GM12878 (cell line): Measurements from ENCODE around the gene OR51M1. TPM values are rescaled to one million over a fixed set of nuclear protein-coding genes. Genes with fewer than 3 reads are reported as not detected.

Experiments used
- ATAC-seq: fragments of 200-7000 bp; cut with Tn5 transposase; 3 replicates; pipeline ENCODE4 v1.9.1; 2020; ENCODE audit warnings: mild to moderate bottlenecking, moderate library complexity
- BruUV-seq: library from RNA; stranded (reverse); fragments of 400-500 nt; replicated peaks from 2 replicates; lab custom pipeline; 2021; lab: Mats Ljungman, UMichigan
- CTCF ChIA-PET: fragments of 300-600 bp; sonication (Branson Sonifier 250); formaldehyde crosslinking; extraction: SDS; loops from one replicate; lab custom pipeline; 2021; ENCODE audit warnings: inconsistent platforms; lab: Yijun Ruan, JAX
- POLR2A ChIA-PET: fragments of 350-600 bp; formaldehyde crosslinking; extraction: SDS; loops from one replicate; lab custom pipeline; 2021; ENCODE audit warnings: inconsistent platforms; lab: Charles Lee
- RAD21 ChIA-PET: fragments of 300-600 bp; sonication (Branson Sonifier 250); formaldehyde crosslinking; loops from one replicate; lab custom pipeline; 2023; ENCODE audit warnings: antibody characterized with exemption; ENCODE audit not compliant: unreplicated experiment; lab: Charles Lee
- SMC1A ChIA-PET: fragments of 300-600 bp; sonication (Branson Sonifier 250); formaldehyde crosslinking; loops from one replicate; lab custom pipeline; 2023; ENCODE audit not compliant: unreplicated experiment, uncharacterized antibody; lab: Charles Lee
- DNase-seq: peaks from one replicate; pipeline ENCODE4 v3.0.0-alpha.2; 2011; ENCODE audit warnings: low read depth, low spot score
- FAIRE-seq: peaks from 3 replicates; lab custom pipeline; 2011; peaks lifted over from hg19 to GRCh38; lab: Jason Lieb, UNC
- H2AFZ ChIP-seq: 2 replicates; pipeline ENCODE4 v1.6.0; 2011; ENCODE audit warnings: low read depth, low read length, control low read depth; ENCODE audit not compliant: control insufficient read depth
- H3K27ac ChIP-seq: 2 replicates; pipeline ENCODE4 v1.5.1; 2011; ENCODE audit warnings: control low read depth; ENCODE audit not compliant: control insufficient read depth, insufficient read depth
- H3K27me3 ChIP-seq, 2 experiments: replicated peaks in 1 of 2; 2 replicates each; pipeline versions ENCODE4 v1.6.0 to v1.6.1; 2011; ENCODE audit warnings: low read length in 1 of 2; ENCODE audit not compliant: control insufficient read depth in 2 of 2, insufficient read depth in 2 of 2
- H3K36me3 ChIP-seq, 2 experiments: 2 replicates each; pipeline ENCODE4 v1.5.1; 2011; ENCODE audit warnings: low read length in 1 of 2; ENCODE audit not compliant: control insufficient read depth in 2 of 2, insufficient read depth in 2 of 2
- H3K4me1 ChIP-seq: 2 replicates; pipeline ENCODE4 v1.6.1; 2011; ENCODE audit warnings: mild to moderate bottlenecking, low read length, moderate library complexity, mixed read lengths; ENCODE audit not compliant: control insufficient read depth, insufficient read depth
- H3K4me2 ChIP-seq: 2 replicates; pipeline ENCODE4 v1.6.0; 2011; ENCODE audit warnings: control low read depth; ENCODE audit not compliant: control insufficient read depth, insufficient read depth
- H3K4me3 ChIP-seq: fragments of 200-600 bp; sonication (generic); 2 replicates; pipeline ENCODE4 v1.5.1; 2016
- H3K79me2 ChIP-seq: 2 replicates; pipeline ENCODE4 v1.6.0; 2011; ENCODE audit warnings: low read length; ENCODE audit not compliant: control insufficient read depth, insufficient read depth
- H3K9ac ChIP-seq: 2 replicates; pipeline ENCODE4 v1.8.0; 2011; ENCODE audit warnings: low read length, control low read depth, mixed read lengths; ENCODE audit not compliant: control insufficient read depth, insufficient read depth
- H3K9me3 ChIP-seq: replicated peaks from 3 replicates; pipeline ENCODE4 v1.5.1; 2011; ENCODE audit warnings: mild to moderate bottlenecking, low read length; ENCODE audit not compliant: control insufficient read depth, insufficient read depth
- H4K20me1 ChIP-seq: 2 replicates; pipeline ENCODE4 v1.6.0; 2011; ENCODE audit not compliant: control insufficient read depth, insufficient read depth
- BHLHE40 ChIP-seq, 2 experiments: fragments of 450-650 bp in 1 of 2; IDR thresholded peaks; 2 replicates each; pipeline ENCODE4 v1.6.1; 2011 to 2017; ENCODE audit warnings: low read depth in 2 of 2, borderline replicate concordance in 1 of 2, improper control_type of control experiment in 1 of 2, low read length in 1 of 2, mild to moderate bottlenecking in 1 of 2
- CBX3 ChIP-seq: fragments of 200-600 bp; sonication (generic); IDR thresholded peaks from 2 replicates; pipeline ENCODE4 v1.6.1; 2016; ENCODE audit warnings: low read depth, borderline replicate concordance
- E4F1 ChIP-seq: fragments of 450-650 bp; IDR thresholded peaks from 2 replicates; pipeline ENCODE4 v1.6.1; 2018; ENCODE audit warnings: borderline replicate concordance, mild to moderate bottlenecking; ENCODE audit not compliant: partially characterized antibody
- FOXK2 ChIP-seq: fragments of 450-650 bp; IDR thresholded peaks from 2 replicates; pipeline ENCODE4 v1.6.1; 2017; ENCODE audit warnings: mild to moderate bottlenecking, moderate library complexity
- GABPA ChIP-seq: IDR thresholded peaks from 2 replicates; pipeline ENCODE4 v1.6.1; 2014; ENCODE audit warnings: antibody characterized with exemption, low read depth, mild to moderate bottlenecking, inconsistent platforms
- JUND ChIP-seq: IDR thresholded peaks from 2 replicates; pipeline ENCODE4 v1.6.1; 2012; ENCODE audit warnings: low read depth, mild to moderate bottlenecking, low read length, improper control_type of control experiment, moderate library complexity
- KLF5 ChIP-seq: fragments of 450-650 bp; IDR thresholded peaks from 2 replicates; pipeline ENCODE4 v1.6.1; 2014; ENCODE audit warnings: mild to moderate bottlenecking; ENCODE audit not compliant: partially characterized antibody
- MEF2B ChIP-seq: fragments of 450-650 bp; IDR thresholded peaks from 2 replicates; pipeline ENCODE4 v1.6.1; 2018; ENCODE audit warnings: mild to moderate bottlenecking, moderate library complexity; ENCODE audit not compliant: partially characterized antibody, poor library complexity, severe bottlenecking
- NR2C2 ChIP-seq: IDR thresholded peaks from 2 replicates; pipeline ENCODE4 v1.6.1; 2011; ENCODE audit warnings: borderline replicate concordance, low read depth; ENCODE audit not compliant: control insufficient read depth, insufficient read length
- RELA ChIP-seq: fragments of 450-650 bp; IDR thresholded peaks from 2 replicates; pipeline ENCODE4 v1.8.0; 2014; ENCODE audit warnings: borderline replicate concordance; ENCODE audit not compliant: partially characterized antibody
- SREBF1 ChIP-seq: IDR thresholded peaks from 2 replicates; pipeline ENCODE4 v1.6.1; 2012; ENCODE audit warnings: mild to moderate bottlenecking, low read length
- ZZZ3 ChIP-seq: IDR thresholded peaks from 2 replicates; pipeline ENCODE4 v1.6.1; 2011; ENCODE audit warnings: low read depth; ENCODE audit not compliant: control insufficient read depth, insufficient read length
- WGBS: methylation state at CpG from one replicate; pipeline ENCODE4 v1.1.6; 2016; ENCODE audit warnings: low lambda C conversion rate; ENCODE audit not compliant: insufficient replicate concordance, insufficient coverage; ENCODE audit errors: missing lambda C conversion rate; 5-methylcytosine and 5-hydroxymethylcytosine counted together
- in situ Hi-C: fragments of 300-500 bp; cut with MboI; formaldehyde crosslinking; loops from 9 replicates; pipeline ENCODE4 v1.14.3; 2018; ENCODE audit warnings: mixed read lengths
- intact Hi-C: fragments of 100-400 bp; cut with micrococcal nuclease; formaldehyde crosslinking; loops from one replicate; pipeline ENCODE4 v1.14.2; 2022; ENCODE audit not compliant: unreplicated experiment
- polyA plus RNA-seq, 11 experiments: library from polyadenylated mRNA; depleted of rRNA in 4 of 11; unstranded in 6 of 11; stranded (reverse) in 5 of 11; fragments of >200 nt; fragmentation: Nextera tagmentation in 4 of 11; fragmentation: Illumina TruSeq in 1 of 11; extraction: Ambion mirVana in 4 of 11; extraction: Trizol in 1 of 11; gene quantifications; 1 replicate in 1 of 11; 2 replicates in 10 of 11; pipeline versions ENCODE4 v1.2.1 to v1.2.3, GENCODE V29; 2011 to 2016; ENCODE audit warnings: inconsistent platforms in 2 of 11, missing spikeins in 2 of 11, low read depth in 1 of 11
- total RNA-seq, 4 experiments: library from RNA; depleted of rRNA in 3 of 4; stranded (reverse); fragments of >200 nt in 3 of 4; fragmentation: Illumina TruSeq in 1 of 4; extraction: Trizol in 1 of 4; gene quantifications; 2 replicates each; pipeline versions ENCODE4 v1.2.1 to v1.2.3, GENCODE V29; 2013 to 2021
- TF ChIP-seq, protein P1 (sequence below): fragments of 450-650 bp; IDR thresholded peaks from 2 replicates; pipeline ENCODE4 v1.6.1; 2016; ENCODE audit warnings: mild to moderate bottlenecking
- TF ChIP-seq, protein P2 (sequence below): fragments of 450-650 bp; IDR thresholded peaks from 2 replicates; pipeline ENCODE4 v1.6.1; 2016; ENCODE audit warnings: mild to moderate bottlenecking

OR51M1 gene
- total and polyA plus RNA-seq, 10 of the 15 experiments (the other 5 are each of a cell fraction or from before 2014, with no cell fraction given), result 0.06 TPM; not detected in 9

GRCh38 chr11:5420993-5421392 lies 37.4 kb downstream of the OR51M1 start:
- Histone ChIP-seq H3K4me3 (no peak overlapping the region), H2AFZ (no peak overlapping the region), H3K9me3 (no peaks in the 10 kb centered on the region), H3K4me1 (no peaks in the 10 kb centered on the region), H3K27ac (no peak overlapping the region), H3K9ac (no peak overlapping the region), H3K27me3 (peaks cover 0 to 2% of the 10 kb centered on the region in 2 experiments; a peak in 2 of 4 replicates), H3K36me3 (no peaks in the 10 kb centered on the region), H3K4me2 (no peak overlapping the region), H3K79me2 (no peaks in the 10 kb centered on the region), H4K20me1 (no peaks in the 10 kb centered on the region)
- intact Hi-C loops, result no loop called here
- DNase-seq, result no peak
- ChIA-PET RAD21 (no interaction called here), CTCF (no interaction called here), POLR2A (no interaction called here), SMC1A (no interaction called here)
- ATAC-seq, result no peak
- 43% methylated on average over 5 of the region's 5 CpGs for WGBS
- FAIRE-seq, result no peak
- TF ChIP-seq BHLHE40 (IDR thresholded peaks at IDR 0.05; ENCODE audit: borderline replicate concordance in 1 of 2, low read depth in 2 of 2, low read length in 1 of 2), result no peak
- TF ChIP-seq, protein P1, sequence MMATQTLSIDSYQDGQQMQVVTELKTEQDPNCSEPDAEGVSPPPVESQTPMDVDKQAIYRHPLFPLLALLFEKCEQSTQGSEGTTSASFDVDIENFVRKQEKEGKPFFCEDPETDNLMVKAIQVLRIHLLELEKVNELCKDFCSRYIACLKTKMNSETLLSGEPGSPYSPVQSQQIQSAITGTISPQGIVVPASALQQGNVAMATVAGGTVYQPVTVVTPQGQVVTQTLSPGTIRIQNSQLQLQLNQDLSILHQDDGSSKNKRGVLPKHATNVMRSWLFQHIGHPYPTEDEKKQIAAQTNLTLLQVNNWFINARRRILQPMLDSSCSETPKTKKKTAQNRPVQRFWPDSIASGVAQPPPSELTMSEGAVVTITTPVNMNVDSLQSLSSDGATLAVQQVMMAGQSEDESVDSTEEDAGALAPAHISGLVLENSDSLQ, result no peak
- no peak for TF ChIP-seq JUND
- TF ChIP-seq NR2C2, result no peak
- no peak for TF ChIP-seq KLF5
- TF ChIP-seq FOXK2, result no peak
- TF ChIP-seq, protein P2, sequence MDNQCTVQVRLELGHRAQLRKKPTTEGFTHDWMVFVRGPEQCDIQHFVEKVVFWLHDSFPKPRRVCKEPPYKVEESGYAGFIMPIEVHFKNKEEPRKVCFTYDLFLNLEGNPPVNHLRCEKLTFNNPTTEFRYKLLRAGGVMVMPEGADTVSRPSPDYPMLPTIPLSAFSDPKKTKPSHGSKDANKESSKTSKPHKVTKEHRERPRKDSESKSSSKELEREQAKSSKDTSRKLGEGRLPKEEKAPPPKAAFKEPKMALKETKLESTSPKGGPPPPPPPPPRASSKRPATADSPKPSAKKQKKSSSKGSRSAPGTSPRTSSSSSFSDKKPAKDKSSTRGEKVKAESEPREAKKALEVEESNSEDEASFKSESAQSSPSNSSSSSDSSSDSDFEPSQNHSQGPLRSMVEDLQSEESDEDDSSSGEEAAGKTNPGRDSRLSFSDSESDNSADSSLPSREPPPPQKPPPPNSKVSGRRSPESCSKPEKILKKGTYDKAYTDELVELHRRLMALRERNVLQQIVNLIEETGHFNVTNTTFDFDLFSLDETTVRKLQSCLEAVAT, result no peak
- no peak for TF ChIP-seq GABPA
- no peak for TF ChIP-seq E4F1
- no peak for TF ChIP-seq SREBF1
- no peak for TF ChIP-seq CBX3
- TF ChIP-seq RELA, result no peak
- no peak for TF ChIP-seq ZZZ3
- no peak for TF ChIP-seq MEF2B
- in situ Hi-C loops, result no loop called here
- BruUV-seq, result no TSS peak
